ENCODE data around the gene C6.

Gene C6

DNA sequence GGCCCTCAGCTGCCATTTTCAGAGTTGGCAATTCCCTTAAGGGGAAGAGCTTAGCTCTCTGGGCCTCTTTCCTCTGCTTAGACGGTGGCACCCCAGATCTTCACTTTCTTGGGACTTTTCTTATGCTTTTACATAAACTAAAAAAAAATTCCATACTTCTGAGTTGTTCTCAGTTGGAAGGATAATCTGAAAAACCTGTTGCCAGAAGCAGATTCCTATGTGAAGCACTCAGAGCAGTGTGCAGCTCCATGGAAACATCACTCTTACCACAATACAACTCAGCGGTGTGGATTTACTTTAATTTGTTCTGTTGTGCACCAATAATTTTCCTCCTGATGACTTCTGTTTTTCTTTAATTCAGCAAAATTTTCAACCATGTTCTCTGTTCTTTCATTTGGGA is 98.1 kb downstream of the C6 start:
- DNase-seq = no peak

GRCh38 chr5:41112486-41113455 is 100.6 kb downstream of the C6 start:
- no peak for DNase-seq

- DNase-seq = no peak
Observed at GRCh38 chr5:41109186-41109585, 104.1 kb downstream of the C6 start.

- DNase-seq = no peak
Observed at GRCh38 chr5:41102341-41102740, 111.0 kb downstream of the C6 start.

DNA sequence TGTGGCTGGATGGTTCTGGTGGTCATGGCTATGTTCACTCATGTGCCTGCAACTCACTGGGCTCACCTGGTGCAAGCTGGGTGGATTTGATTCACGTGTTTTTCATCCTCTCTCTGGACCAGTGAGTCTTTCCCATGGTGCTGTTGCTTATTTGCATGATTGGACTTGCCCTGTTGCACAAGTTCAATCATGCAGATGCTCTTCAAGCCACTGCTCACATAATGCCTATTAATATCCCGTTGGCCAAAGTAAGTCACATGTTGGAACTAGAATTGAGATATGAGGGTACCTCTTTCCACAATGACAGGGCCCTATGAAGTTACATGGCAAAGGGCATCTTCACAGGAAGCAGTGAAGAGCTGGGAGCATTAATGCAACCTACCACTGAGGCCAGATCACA is 115.7 kb downstream of the C6 start:
- no peak for DNase-seq

DNA sequence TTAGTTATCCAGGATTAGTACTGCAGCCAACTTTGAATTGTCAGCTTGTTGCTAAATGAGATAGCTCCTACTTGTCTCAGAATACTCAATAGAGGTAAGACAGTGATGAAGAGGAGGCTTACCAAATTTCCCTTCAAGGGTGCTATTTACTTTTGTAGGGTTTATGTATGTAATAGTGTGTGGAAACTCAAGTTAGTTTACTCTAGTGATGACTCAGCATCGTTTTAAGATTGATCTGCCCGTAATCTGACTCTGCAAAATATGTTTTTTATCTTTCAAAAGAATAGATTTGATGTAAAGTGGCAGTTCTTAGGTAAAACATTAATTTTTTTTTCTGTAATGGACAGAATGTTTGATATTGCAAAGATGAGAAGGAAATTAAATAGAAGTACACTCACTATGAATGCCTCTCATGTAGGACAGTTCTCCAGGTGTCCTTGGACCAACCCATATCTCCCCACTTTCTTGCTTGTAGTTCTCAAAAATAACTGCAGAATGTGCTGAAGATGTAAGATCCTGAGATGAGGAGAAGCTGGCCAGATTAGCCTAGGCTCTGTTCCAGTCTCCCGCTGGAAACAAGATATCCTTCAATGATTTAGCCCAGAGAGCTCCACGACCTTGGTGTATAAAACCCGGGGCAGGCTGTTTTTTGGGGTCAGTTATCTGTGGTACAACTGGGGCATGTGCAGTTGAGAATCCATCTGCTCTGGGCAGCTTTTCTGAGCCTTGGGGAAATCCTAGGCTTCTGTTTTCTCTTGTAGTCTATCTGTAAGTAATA is 117.8 kb downstream of the C6 start:
- no peak for DNase-seq

DNA sequence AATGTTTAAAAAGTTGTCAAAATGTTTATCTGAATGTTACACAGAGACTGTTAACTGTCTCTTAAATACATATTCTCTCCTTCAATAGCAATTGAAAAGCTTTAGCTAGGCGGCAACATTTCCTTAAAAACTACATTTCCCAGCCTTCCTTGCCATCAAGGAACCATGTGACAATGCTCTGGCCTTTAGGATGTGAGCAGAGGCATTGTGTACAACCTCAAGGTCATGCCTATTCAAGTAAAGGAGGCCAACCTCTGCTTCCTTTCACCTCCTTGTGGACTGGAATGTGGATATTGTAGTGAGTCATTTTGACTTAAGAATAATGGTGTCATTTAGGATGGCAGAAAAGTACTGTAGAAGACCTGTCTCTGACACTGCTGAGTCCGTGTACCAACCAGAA is 118.5 kb downstream of the C6 start:
- DNase-seq = no peak

GRCh38 chr5:41093803-41094202 is 119.5 kb downstream of the C6 start:
- no peak for DNase-seq
